ENCODE measurements around the gene NKX2-1.

- TF ChIP-seq POLR2A (IDR thresholded peaks at IDR 0.05), result no peak
- no peak for TF ChIP-seq CTCF (IDR thresholded peaks at IDR 0.05)
- no peak for TF ChIP-seq POLR2AphosphoS5 (IDR thresholded peaks at IDR 0.05)
- TF ChIP-seq EP300 (IDR thresholded peaks at IDR 0.05; ENCODE audit: low read depth), result no peak
Measured at GRCh38 chr14:36519431-36520321, at the start of gene NKX2-1.
